Astrocyte (in vitro differentiated cells and primary cell): ENCODE measurements around the gene ACER1. TPM values are rescaled to one million over a fixed set of nuclear protein-coding genes. Genes with fewer than 3 reads are reported as not detected.

ENCODE experiments used
- DNase-seq: peaks from one replicate; pipeline ENCODE4 v3.0.0-alpha.2; 2010; ENCODE audit warnings: low read depth
- FAIRE-seq: peaks from 2 replicates; lab custom pipeline; 2011; peaks lifted over from hg19 to GRCh38; lab: Jason Lieb, UNC
- H2AFZ ChIP-seq: 2 replicates; pipeline ENCODE4 v1.6.0; 2012; ENCODE audit warnings: low read depth, low read length, inconsistent platforms
- H3K27ac ChIP-seq: 2 replicates; pipeline ENCODE4 v1.5.1; 2011; ENCODE audit warnings: low read depth, low read length, inconsistent platforms
- H3K27me3 ChIP-seq: 2 replicates; pipeline ENCODE4 v1.6.0; 2011; ENCODE audit warnings: low read length, inconsistent platforms; ENCODE audit not compliant: insufficient read depth
- H3K36me3 ChIP-seq: 2 replicates; pipeline ENCODE4 v1.5.1; 2011; ENCODE audit warnings: low read length, inconsistent platforms; ENCODE audit not compliant: insufficient read depth
- H3K4me1 ChIP-seq: 2 replicates; pipeline ENCODE4 v1.5.1; 2011; ENCODE audit warnings: low read length, inconsistent platforms; ENCODE audit not compliant: insufficient read depth
- H3K4me2 ChIP-seq: 2 replicates; pipeline ENCODE4 v1.6.0; 2012; ENCODE audit warnings: low read length, inconsistent platforms
- H3K4me3 ChIP-seq: 2 replicates; pipeline ENCODE4 v1.5.1; 2011; ENCODE audit warnings: low read depth, mild to moderate bottlenecking, low read length, inconsistent platforms; ENCODE audit not compliant: insufficient read depth
- H3K79me2 ChIP-seq: 2 replicates; pipeline ENCODE4 v1.6.0; 2012; ENCODE audit warnings: mild to moderate bottlenecking, low read length, inconsistent platforms; ENCODE audit not compliant: insufficient read depth
- H3K9ac ChIP-seq: 2 replicates; pipeline ENCODE4 v1.6.0; 2012; ENCODE audit warnings: mild to moderate bottlenecking, low read length, inconsistent platforms
- H3K9me3 ChIP-seq: 2 replicates; pipeline ENCODE4 v1.5.1; 2012; ENCODE audit warnings: low read depth, mild to moderate bottlenecking, low read length, inconsistent platforms; ENCODE audit not compliant: insufficient read depth
- H4K20me1 ChIP-seq: 2 replicates; pipeline ENCODE4 v1.6.0; 2012; ENCODE audit warnings: low read length, inconsistent platforms; ENCODE audit not compliant: insufficient read depth
- H3K27ac Mint-ChIP-seq: one replicate; pipeline ENCODE4 v1.8.0; 2021; ENCODE audit warnings: mild to moderate bottlenecking, mixed read lengths; ENCODE audit not compliant: unreplicated experiment
- H3K27me3 Mint-ChIP-seq: one replicate; pipeline ENCODE4 v1.8.0; 2021; ENCODE audit warnings: low read depth, mixed read lengths; ENCODE audit not compliant: unreplicated experiment
- H3K36me3 Mint-ChIP-seq: one replicate; pipeline ENCODE4 v1.8.0; 2021; ENCODE audit warnings: low read depth, mixed read lengths; ENCODE audit not compliant: unreplicated experiment
- H3K4me1 Mint-ChIP-seq: one replicate; pipeline ENCODE4 v1.8.0; 2021; ENCODE audit warnings: low read depth, mixed read lengths; ENCODE audit not compliant: unreplicated experiment
- H3K4me3 Mint-ChIP-seq: one replicate; pipeline ENCODE4 v1.8.0; 2021; ENCODE audit warnings: mild to moderate bottlenecking, moderate library complexity, mixed read lengths; ENCODE audit not compliant: unreplicated experiment
- H3K9me3 Mint-ChIP-seq: one replicate; pipeline ENCODE4 v1.8.0; 2021; ENCODE audit warnings: mild to moderate bottlenecking, mixed read lengths; ENCODE audit not compliant: unreplicated experiment
- EZH2 ChIP-seq: IDR thresholded peaks from 2 replicates; pipeline ENCODE4 v1.6.1; 2012; ENCODE audit warnings: mild to moderate bottlenecking, low read length, inconsistent platforms; ENCODE audit not compliant: insufficient read depth
- total RNA-seq: library from RNA; stranded (reverse); gene quantifications from 2 replicates; pipeline ENCODE4 v1.2.1, GENCODE V29; 2021
- TF ChIP-seq, protein P1 (sequence below): IDR thresholded peaks from 2 replicates; pipeline ENCODE4 v1.5.1; 2011; ENCODE audit warnings: low read depth, mild to moderate bottlenecking, inconsistent platforms, low read length, moderate library complexity; ENCODE audit not compliant: insufficient read depth

Gene ACER1
- total RNA-seq, 1 donor from 2014 or later = not detected

GRCh38 chr19:6269101-6269886 is 64.1 kb downstream of the ACER1 start:
- H3K9me3 Mint-ChIP-seq = peaks cover 2% of the 10 kb centered on the region
- H3K4me2 ChIP-seq = no peak overlapping the region
- H3K9me3 ChIP-seq = no peaks in the 10 kb centered on the region
- no peak overlapping the region for H3K4me3 Mint-ChIP-seq
- FAIRE-seq = no peak
- DNase-seq = no peak
- no peaks in the 10 kb centered on the region for H3K27me3 ChIP-seq
- H3K4me1 ChIP-seq = peaks cover 36% of the 10 kb centered on the region
- H4K20me1 ChIP-seq = peaks cover 53% of the 10 kb centered on the region
- H2AFZ ChIP-seq = no peak overlapping the region
- H3K27ac ChIP-seq = no peak overlapping the region
- H3K36me3 Mint-ChIP-seq = peaks cover 17% of the 10 kb centered on the region
- H3K36me3 ChIP-seq = peaks cover 2% of the 10 kb centered on the region
- H3K79me2 ChIP-seq = peaks cover 92% of the 10 kb centered on the region
- no peaks in the 10 kb centered on the region for H3K27me3 Mint-ChIP-seq
- no peak for TF ChIP-seq EZH2
- TF ChIP-seq, protein P1, sequence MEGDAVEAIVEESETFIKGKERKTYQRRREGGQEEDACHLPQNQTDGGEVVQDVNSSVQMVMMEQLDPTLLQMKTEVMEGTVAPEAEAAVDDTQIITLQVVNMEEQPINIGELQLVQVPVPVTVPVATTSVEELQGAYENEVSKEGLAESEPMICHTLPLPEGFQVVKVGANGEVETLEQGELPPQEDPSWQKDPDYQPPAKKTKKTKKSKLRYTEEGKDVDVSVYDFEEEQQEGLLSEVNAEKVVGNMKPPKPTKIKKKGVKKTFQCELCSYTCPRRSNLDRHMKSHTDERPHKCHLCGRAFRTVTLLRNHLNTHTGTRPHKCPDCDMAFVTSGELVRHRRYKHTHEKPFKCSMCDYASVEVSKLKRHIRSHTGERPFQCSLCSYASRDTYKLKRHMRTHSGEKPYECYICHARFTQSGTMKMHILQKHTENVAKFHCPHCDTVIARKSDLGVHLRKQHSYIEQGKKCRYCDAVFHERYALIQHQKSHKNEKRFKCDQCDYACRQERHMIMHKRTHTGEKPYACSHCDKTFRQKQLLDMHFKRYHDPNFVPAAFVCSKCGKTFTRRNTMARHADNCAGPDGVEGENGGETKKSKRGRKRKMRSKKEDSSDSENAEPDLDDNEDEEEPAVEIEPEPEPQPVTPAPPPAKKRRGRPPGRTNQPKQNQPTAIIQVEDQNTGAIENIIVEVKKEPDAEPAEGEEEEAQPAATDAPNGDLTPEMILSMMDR = no peak
- no peak overlapping the region for H3K4me3 ChIP-seq
- H3K27ac Mint-ChIP-seq = no peak overlapping the region
- peaks cover 15% of the 10 kb centered on the region for H3K4me1 Mint-ChIP-seq
- no peak overlapping the region for H3K9ac ChIP-seq

GRCh38 chr19:6268382-6268771 is 65.0 kb downstream of the ACER1 start:
- Histone ChIP-seq H3K79me2 (peaks cover 97% of the 10 kb centered on the region), H2AFZ (no peak overlapping the region), H3K27me3 (no peaks in the 10 kb centered on the region), H3K4me2 (no peak overlapping the region), H3K4me3 (no peak overlapping the region), H3K9me3 (no peaks in the 10 kb centered on the region), H4K20me1 (peaks cover 53% of the 10 kb centered on the region), H3K4me1 (peaks cover 27% of the 10 kb centered on the region), H3K36me3 (peaks cover 2% of the 10 kb centered on the region), H3K9ac (no peak overlapping the region), H3K27ac (no peak overlapping the region)
- no peak for FAIRE-seq
- no peaks in the 10 kb centered on the region for H3K27me3 Mint-ChIP-seq
- no peak for TF ChIP-seq EZH2
- peaks cover 17% of the 10 kb centered on the region for H3K36me3 Mint-ChIP-seq
- peaks cover 13% of the 10 kb centered on the region for H3K4me1 Mint-ChIP-seq
- no peak for DNase-seq
- H3K9me3 Mint-ChIP-seq = peaks cover 2% of the 10 kb centered on the region
- H3K4me3 Mint-ChIP-seq = no peak overlapping the region
- no peak overlapping the region for H3K27ac Mint-ChIP-seq

DNA sequence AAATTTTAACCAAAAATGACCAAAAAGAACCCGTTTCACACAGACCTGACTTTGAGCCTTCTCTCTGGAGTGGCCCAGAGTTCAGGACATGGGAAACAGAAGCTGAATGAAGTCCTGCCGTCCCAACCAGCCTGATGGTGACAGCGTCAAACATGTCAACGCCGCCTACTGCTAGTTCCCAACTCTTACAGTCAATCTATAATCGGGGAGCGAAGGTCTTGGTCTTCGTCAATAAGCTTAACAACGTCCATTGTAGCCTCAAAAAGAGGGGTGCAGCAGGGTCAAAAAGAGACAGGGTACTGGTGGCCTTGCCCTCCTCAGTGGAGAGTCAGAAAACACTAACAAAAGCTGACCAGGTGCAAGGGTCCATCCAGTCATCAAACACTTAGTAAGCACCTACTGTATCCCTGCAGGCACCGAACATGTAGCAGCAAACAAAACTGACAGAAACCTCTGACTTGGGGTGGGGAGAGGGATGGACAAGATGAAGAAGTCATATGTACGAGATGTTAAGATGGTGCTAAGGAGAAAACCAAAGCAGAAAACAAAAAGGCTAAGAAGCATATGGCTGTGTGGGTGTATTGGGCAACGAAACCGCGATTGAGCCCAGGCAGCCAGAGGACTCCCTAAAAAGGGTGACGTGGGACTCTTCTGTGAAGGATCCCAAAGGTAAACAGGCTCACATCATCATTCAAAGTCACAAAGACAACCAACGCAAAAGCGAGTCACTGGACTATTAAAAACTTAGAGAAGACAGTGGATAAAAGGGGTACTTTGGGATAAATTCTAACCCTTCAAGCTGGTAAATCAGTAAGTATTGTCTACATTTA is 65.6 kb downstream of the ACER1 start:
- Histone ChIP-seq H3K9me3 (no peaks in the 10 kb centered on the region), H2AFZ (no peak overlapping the region), H4K20me1 (peaks cover 51% of the 10 kb centered on the region), H3K9ac (no peak overlapping the region), H3K36me3 (peaks cover 2% of the 10 kb centered on the region), H3K4me3 (no peak overlapping the region), H3K4me1 (peaks cover 21% of the 10 kb centered on the region), H3K27me3 (no peaks in the 10 kb centered on the region), H3K79me2 (peaks cover 94% of the 10 kb centered on the region), H3K4me2 (no peak overlapping the region), H3K27ac (no peak overlapping the region)
- Mint-ChIP-seq H3K27ac (no peak overlapping the region), H3K4me1 (peaks cover 15% of the 10 kb centered on the region), H3K4me3 (no peak overlapping the region), H3K36me3 (peaks cover 19% of the 10 kb centered on the region), H3K27me3 (no peaks in the 10 kb centered on the region), H3K9me3 (peaks cover 2% of the 10 kb centered on the region)
- TF ChIP-seq, protein P1 = no peak
- TF ChIP-seq EZH2 = no peak
- DNase-seq (peak; percentile 54), FAIRE-seq (no peak)
